SU-DHL-6 (cell line): ENCODE measurements around the gene CFB.

ENCODE experiments used
- H2AFZ ChIP-seq: fragments of 200-600 bp; sonication (generic); 2 replicates; pipeline ENCODE4 v1.6.1; 2014; ENCODE audit warnings: low read depth, mild to moderate bottlenecking, moderate library complexity, mixed read lengths, antibody characterized with exemption, low read length; ENCODE audit not compliant: severe bottlenecking
- H3F3A ChIP-seq: fragments of 200-600 bp; shearing (Covaris generic); 2 replicates; pipeline ENCODE4 v1.6.0; 2016; ENCODE audit warnings: antibody characterized with exemption, mild to moderate bottlenecking; ENCODE audit not compliant: insufficient read depth
- H3K27ac ChIP-seq: fragments of 200-600 bp; sonication (generic); 2 replicates; pipeline ENCODE4 v1.5.1; 2016; ENCODE audit warnings: low read depth, mild to moderate bottlenecking, low read length, moderate library complexity, mixed read lengths
- H3K27me3 ChIP-seq: fragments of 200-600 bp; sonication (generic), shearing (Covaris generic); 2 replicates; pipeline ENCODE4 v1.6.0; 2014; ENCODE audit warnings: mild to moderate bottlenecking, low read length
- H3K36me3 ChIP-seq: fragments of 200-600 bp; sonication (generic); 2 replicates; pipeline ENCODE4 v1.6.1; 2014; ENCODE audit warnings: mild to moderate bottlenecking, low read length, mixed read lengths
- H3K4me2 ChIP-seq: fragments of 300-600, 200-600 bp; shearing (Covaris generic), sonication (generic); 2 replicates; pipeline ENCODE4 v1.6.0; 2014; ENCODE audit warnings: low read length, low read depth, mild to moderate bottlenecking; ENCODE audit not compliant: poor library complexity, severe bottlenecking
- H3K4me3 ChIP-seq: fragments of 200-600 bp; sonication (generic); 2 replicates; pipeline ENCODE4 v1.5.1; 2014; ENCODE audit warnings: antibody characterized with exemption, low read length, mild to moderate bottlenecking, mixed read lengths; ENCODE audit not compliant: insufficient read depth, poor library complexity, severe bottlenecking
- H3K79me2 ChIP-seq: fragments of 200-600 bp; sonication (generic); 2 replicates; pipeline ENCODE4 v1.6.1; 2014; ENCODE audit warnings: mild to moderate bottlenecking, low read length, moderate library complexity; ENCODE audit not compliant: insufficient read depth
- H3K9ac ChIP-seq: fragments of 200-600 bp; sonication (generic); 2 replicates; pipeline ENCODE4 v1.7.0; 2014; ENCODE audit warnings: mild to moderate bottlenecking, low read length
- H3K9me2 ChIP-seq: fragments of 200-600 bp; sonication (generic); replicated peaks from 2 replicates; pipeline ENCODE4 v1.6.1; 2014; ENCODE audit warnings: low read length; ENCODE audit not compliant: insufficient read depth
- H3K9me3 ChIP-seq: fragments of 200-600 bp; sonication (generic); 2 replicates; pipeline ENCODE4 v1.6.1; 2014; ENCODE audit warnings: low read length, mixed read lengths; ENCODE audit not compliant: insufficient read depth
- H4K20me1 ChIP-seq: fragments of 200-600 bp; sonication (generic); 2 replicates; pipeline ENCODE4 v1.6.1; 2014; ENCODE audit warnings: low read depth, mild to moderate bottlenecking, antibody characterized with exemption, low read length, moderate library complexity, mixed read lengths
- EZH2phosphoT487 ChIP-seq: fragments of 200-600 bp; sonication (generic), shearing (Covaris generic); conservative IDR thresholded peaks from 2 replicates; pipeline ENCODE4 v1.6.1; 2018; ENCODE audit warnings: mild to moderate bottlenecking, antibody characterized with exemption, low read length, moderate library complexity, mixed read lengths
- TF ChIP-seq, protein P1 (sequence below): fragments of 200-600 bp; sonication (generic); IDR thresholded peaks from one replicate; pipeline ENCODE4 v1.5.1; 2017; ENCODE audit warnings: antibody characterized with exemption, mild to moderate bottlenecking, low read length, moderate library complexity; ENCODE audit not compliant: insufficient read depth, poor library complexity, severe bottlenecking

Gene CFB

DNA sequence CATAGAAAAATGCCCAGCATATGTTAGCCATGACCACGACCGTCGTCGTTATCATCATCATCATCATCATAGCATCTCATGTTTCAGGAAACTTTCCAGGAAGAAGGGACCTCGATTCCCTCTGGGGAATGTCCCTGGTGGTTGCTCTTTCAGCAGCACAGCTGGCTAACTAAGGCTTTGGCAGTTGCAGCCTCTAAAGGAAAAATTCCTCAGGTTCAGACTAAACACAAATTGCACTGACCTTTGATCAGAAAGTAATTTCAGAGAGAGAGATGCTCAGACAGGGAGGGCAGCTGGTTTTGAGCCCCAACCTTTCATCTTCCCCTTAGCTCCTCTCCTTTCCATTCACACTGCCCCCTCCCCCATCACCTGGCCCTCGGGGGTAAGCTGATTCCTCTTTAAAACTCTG is 5.6 kb upstream of the CFB start:
- Histone ChIP-seq H3K4me2 (no peak overlapping the region), H3K27ac (no peak overlapping the region), H2AFZ (no peak overlapping the region), H4K20me1 (no peaks in the 10 kb centered on the region), H3K36me3 (no peaks in the 10 kb centered on the region), H3K9me2 (no peaks in the 10 kb centered on the region), H3K9ac (no peak overlapping the region), H3K9me3 (no peaks in the 10 kb centered on the region), H3K4me3 (no peak overlapping the region), H3K79me2 (no peaks in the 10 kb centered on the region), H3F3A (no peaks in the 10 kb centered on the region), H3K27me3 (no peaks in the 10 kb centered on the region)
- TF ChIP-seq, protein P1, sequence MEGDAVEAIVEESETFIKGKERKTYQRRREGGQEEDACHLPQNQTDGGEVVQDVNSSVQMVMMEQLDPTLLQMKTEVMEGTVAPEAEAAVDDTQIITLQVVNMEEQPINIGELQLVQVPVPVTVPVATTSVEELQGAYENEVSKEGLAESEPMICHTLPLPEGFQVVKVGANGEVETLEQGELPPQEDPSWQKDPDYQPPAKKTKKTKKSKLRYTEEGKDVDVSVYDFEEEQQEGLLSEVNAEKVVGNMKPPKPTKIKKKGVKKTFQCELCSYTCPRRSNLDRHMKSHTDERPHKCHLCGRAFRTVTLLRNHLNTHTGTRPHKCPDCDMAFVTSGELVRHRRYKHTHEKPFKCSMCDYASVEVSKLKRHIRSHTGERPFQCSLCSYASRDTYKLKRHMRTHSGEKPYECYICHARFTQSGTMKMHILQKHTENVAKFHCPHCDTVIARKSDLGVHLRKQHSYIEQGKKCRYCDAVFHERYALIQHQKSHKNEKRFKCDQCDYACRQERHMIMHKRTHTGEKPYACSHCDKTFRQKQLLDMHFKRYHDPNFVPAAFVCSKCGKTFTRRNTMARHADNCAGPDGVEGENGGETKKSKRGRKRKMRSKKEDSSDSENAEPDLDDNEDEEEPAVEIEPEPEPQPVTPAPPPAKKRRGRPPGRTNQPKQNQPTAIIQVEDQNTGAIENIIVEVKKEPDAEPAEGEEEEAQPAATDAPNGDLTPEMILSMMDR = no peak
- no peak for TF ChIP-seq EZH2phosphoT487

DNA sequence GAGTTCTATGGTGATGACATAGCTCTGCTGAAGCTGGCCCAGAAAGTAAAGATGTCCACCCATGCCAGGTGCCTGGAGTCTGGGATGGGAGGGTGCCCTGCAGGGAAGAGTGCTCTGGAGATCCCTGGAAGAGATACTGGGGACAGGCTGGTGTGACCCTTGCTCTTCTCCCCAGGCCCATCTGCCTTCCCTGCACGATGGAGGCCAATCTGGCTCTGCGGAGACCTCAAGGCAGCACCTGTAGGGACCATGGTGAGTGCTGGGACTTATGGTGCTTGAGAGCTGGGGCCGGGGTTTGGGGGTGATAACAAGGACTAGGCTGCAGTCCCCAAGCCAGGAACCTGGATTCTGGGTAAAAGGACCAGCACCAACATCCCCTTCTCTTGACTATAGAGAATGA is 2.2 kb upstream of the CFB start:
- Histone ChIP-seq H3K36me3 (no peaks in the 10 kb centered on the region), H4K20me1 (no peaks in the 10 kb centered on the region), H3K4me2 (no peak overlapping the region), H3K27me3 (no peaks in the 10 kb centered on the region), H3K27ac (no peak overlapping the region), H3K9ac (no peak overlapping the region), H3K4me3 (no peak overlapping the region), H3K79me2 (no peaks in the 10 kb centered on the region), H3F3A (no peaks in the 10 kb centered on the region), H2AFZ (no peak overlapping the region), H3K9me3 (no peaks in the 10 kb centered on the region), H3K9me2 (no peaks in the 10 kb centered on the region)
- TF ChIP-seq, protein P1 = no peak
- TF ChIP-seq EZH2phosphoT487 = no peak

DNA sequence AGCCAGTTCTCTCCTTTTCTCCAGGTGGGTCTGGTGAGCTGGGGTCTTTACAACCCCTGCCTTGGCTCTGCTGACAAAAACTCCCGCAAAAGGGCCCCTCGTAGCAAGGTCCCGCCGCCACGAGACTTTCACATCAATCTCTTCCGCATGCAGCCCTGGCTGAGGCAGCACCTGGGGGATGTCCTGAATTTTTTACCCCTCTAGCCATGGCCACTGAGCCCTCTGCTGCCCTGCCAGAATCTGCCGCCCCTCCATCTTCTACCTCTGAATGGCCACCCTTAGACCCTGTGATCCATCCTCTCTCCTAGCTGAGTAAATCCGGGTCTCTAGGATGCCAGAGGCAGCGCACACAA is 765 bp upstream of the CFB start:
- no peak overlapping the region for H3K4me3 ChIP-seq
- H3K9ac ChIP-seq = no peak overlapping the region
- H3K36me3 ChIP-seq = no peaks in the 10 kb centered on the region
- TF ChIP-seq EZH2phosphoT487 = no peak
- H3K9me2 ChIP-seq = no peaks in the 10 kb centered on the region
- no peak overlapping the region for H3K27ac ChIP-seq
- H2AFZ ChIP-seq = no peak overlapping the region
- H4K20me1 ChIP-seq = no peaks in the 10 kb centered on the region
- no peaks in the 10 kb centered on the region for H3K9me3 ChIP-seq
- no peaks in the 10 kb centered on the region for H3F3A ChIP-seq
- H3K4me2 ChIP-seq = no peak overlapping the region
- no peaks in the 10 kb centered on the region for H3K79me2 ChIP-seq
- H3K27me3 ChIP-seq = no peaks in the 10 kb centered on the region

DNA sequence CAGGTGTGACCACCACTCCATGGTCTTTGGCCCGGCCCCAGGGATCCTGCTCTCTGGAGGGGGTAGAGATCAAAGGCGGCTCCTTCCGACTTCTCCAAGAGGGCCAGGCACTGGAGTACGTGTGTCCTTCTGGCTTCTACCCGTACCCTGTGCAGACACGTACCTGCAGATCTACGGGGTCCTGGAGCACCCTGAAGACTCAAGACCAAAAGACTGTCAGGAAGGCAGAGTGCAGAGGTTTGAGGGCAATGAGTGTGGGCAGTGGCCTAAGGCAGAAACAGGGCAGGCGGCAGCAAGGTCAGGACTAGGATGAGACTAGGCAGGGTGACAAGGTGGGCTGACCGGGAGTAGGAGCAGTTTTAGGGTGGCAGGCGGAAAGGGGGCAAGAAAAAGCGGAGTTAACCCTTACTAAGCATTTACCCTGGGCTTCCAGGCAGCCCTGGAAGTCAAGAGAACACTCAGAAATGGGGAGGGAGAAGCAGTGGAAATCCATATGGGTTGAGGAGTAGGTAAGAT is 533 bp downstream of the CFB start:
- Histone ChIP-seq H3K9me3 (no peaks in the 10 kb centered on the region), H3K4me3 (no peak overlapping the region), H3K79me2 (no peaks in the 10 kb centered on the region), H3K9me2 (no peaks in the 10 kb centered on the region), H3K36me3 (no peaks in the 10 kb centered on the region), H4K20me1 (no peaks in the 10 kb centered on the region), H3F3A (no peaks in the 10 kb centered on the region), H3K27ac (no peak overlapping the region), H3K9ac (no peak overlapping the region), H2AFZ (no peak overlapping the region), H3K27me3 (no peaks in the 10 kb centered on the region), H3K4me2 (no peak overlapping the region)
- no peak for TF ChIP-seq EZH2phosphoT487
- TF ChIP-seq, protein P1 = no peak
